ENCODE data around the gene CLEC2L.

GRCh38 chr7:139540203-139540602, 16.7 kb downstream of the CLEC2L start:
- TF ChIP-seq EZH2 (IDR thresholded peaks at IDR 0.05; ENCODE audit: insufficient read depth, poor library complexity, severe bottlenecking) (no peak), EZH2phosphoT487 (IDR thresholded peaks at IDR 0.05; ENCODE audit: insufficient read depth, low read depth) (no peak)
